RWPE1 (cell line): ENCODE results near the gene RNF38.
A peak's percentile ranks its signal among the peaks of the same experiment; 100 is the strongest.
"Not testable (repeated sequence)": the region's sequence is repeated elsewhere in the genome, so short reads cannot be mapped to it uniquely, and the experiment has no call there.

Experiments
- CTCF ChIA-PET: fragments of 350-600 bp; sonication (Branson Sonifier 250); formaldehyde crosslinking; extraction: SDS; loops from one replicate; lab custom pipeline; 2021; lab: Yijun Ruan, JAX
- POLR2A ChIA-PET: fragments of 400-600 bp; formaldehyde crosslinking; extraction: SDS; loops from one replicate; lab custom pipeline; 2020; ENCODE audit warnings: antibody characterized with exemption; ENCODE audit not compliant: low non-redundant PET; lab: Yijun Ruan, JAX
- DNase-seq: peaks from one replicate; pipeline ENCODE4 v3.0.0; 2012; ENCODE audit warnings: low spot score
- H3K27ac ChIP-seq: fragments of 450-650 bp; 2 replicates; pipeline ENCODE4 v1.5.1; 2017
- TF ChIP-seq, protein P1 (sequence below): fragments of 450-650 bp; conservative IDR thresholded peaks from 2 replicates; pipeline ENCODE4 v1.5.1; 2017; ENCODE audit warnings: low read depth, mild to moderate bottlenecking

Gene RNF38

DNA sequence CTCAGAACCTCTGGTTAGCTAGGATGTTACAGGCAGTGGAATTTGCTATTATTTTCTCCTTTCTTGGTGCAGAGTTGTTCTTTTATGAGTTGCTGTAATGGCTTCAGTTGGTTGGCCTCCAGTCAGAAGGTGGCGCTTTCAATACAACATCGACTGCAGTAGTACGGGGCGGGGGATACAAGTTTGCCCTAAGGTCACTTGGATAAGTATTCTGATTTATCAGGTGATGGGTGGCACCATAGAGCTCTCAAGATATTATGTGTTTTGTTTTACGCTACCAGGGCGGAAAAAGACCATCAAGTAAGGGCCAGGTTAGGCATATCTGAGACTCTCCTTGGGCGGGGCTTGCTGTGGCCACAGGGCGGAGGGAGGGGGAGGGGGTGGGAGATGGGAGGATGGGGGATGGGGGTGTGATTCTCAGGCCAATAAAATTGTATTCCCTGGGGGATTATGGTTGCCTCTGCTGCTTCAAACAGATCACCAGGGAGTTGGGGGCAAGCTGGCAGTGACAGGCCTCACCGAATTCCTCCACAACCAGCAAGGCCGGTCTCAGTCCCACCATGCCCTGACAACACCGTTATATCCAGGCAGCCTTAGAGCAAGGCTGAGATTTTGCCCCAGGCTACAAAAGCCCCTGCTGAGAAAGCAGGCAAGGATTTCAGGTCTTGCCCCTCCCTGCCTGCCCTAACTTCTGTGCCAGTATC is 15.9 kb upstream of the RNF38 start:
- DNase-seq = no peak
- no peak overlapping the region for H3K27ac ChIP-seq
- TF ChIP-seq, protein P1, sequence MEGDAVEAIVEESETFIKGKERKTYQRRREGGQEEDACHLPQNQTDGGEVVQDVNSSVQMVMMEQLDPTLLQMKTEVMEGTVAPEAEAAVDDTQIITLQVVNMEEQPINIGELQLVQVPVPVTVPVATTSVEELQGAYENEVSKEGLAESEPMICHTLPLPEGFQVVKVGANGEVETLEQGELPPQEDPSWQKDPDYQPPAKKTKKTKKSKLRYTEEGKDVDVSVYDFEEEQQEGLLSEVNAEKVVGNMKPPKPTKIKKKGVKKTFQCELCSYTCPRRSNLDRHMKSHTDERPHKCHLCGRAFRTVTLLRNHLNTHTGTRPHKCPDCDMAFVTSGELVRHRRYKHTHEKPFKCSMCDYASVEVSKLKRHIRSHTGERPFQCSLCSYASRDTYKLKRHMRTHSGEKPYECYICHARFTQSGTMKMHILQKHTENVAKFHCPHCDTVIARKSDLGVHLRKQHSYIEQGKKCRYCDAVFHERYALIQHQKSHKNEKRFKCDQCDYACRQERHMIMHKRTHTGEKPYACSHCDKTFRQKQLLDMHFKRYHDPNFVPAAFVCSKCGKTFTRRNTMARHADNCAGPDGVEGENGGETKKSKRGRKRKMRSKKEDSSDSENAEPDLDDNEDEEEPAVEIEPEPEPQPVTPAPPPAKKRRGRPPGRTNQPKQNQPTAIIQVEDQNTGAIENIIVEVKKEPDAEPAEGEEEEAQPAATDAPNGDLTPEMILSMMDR = no peak
- ChIA-PET POLR2A (no interaction called here), CTCF (interaction anchor here (0.8 to 1.0 kb wide), 2 partner anchors 9 to 169 kb away, joined by 3 to 5 read pairs; no protein-coding TSS in a partner anchor)

DNA sequence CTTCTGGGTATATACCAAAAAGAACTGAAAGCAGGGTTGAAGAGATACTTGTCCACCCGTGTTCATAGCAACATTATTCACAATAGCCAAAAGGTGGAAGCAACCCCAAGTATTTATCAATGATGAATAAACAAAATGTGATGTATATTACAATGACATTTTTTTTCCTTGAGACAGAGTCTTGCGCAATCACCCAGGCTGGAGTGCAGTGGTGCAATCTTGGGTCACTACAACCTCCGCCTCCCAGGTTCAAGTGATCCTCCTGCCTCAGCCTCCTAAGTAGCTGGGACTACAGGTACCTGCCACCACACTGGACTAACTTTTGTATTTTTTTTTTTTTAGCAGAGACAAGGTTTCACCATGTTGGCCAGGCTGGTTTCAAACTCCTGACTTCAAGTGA is 11.3 kb upstream of the RNF38 start:
- POLR2A ChIA-PET, DNase-seq, CTCF ChIA-PET, H3K27ac ChIP-seq: not testable (repeated sequence)

DNA sequence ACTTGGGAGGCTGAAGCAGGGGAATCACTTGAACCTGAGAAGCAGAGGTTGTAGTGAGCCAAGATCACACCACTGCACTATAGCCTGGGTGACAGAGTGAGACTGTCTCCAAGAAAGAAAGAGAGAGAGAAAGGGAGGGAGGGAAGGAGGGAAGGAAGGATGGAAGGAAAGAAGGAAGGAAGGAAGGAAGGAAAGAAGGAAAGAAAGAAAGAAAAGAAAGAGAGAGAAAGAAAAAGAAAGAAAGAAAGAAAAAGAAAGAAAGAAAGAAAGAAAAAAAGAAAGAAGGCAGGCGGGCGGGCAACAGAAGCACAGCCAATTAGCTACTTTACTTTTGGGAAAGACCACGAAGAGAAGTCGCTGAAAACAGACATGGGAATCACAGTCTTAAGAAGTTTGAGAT is 9.0 kb upstream of the RNF38 start:
- CTCF ChIA-PET = interaction anchor here (0.6 kb wide), 3 partner anchors 45 to 198 kb away, joined by 3 to 4 read pairs (median 3); no protein-coding TSS in a partner anchor
- POLR2A ChIA-PET, H3K27ac ChIP-seq, DNase-seq: not testable (repeated sequence)

DNA sequence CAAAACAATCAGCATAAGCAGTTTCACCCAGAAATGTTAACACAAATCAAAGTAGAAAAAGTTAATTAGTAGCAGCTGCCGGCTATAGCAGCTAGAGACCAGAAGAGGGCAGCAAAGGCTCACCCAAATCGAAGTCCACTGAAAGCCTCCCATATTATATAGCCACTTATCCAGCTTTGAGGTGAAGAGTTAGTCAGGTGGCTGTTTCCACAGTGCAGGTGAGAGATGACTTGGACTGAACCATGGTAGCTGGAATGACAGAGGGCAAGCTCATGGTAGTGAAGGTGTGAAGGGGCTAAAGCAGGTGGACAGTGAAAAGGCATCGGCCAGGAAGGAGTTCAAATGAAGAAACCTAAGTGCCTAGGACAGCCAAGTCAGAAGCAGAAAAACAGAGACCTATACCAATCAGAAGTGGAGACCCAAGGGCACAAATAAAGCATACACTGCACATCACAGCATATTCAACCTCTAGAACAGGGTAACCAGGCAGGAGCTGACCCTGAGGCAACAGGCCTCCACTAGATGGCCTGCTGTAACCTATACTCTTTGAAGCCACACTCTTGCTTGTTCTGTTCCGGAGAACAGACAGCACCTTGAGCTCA is 7.2 kb upstream of the RNF38 start:
- no peak overlapping the region for H3K27ac ChIP-seq
- CTCF ChIA-PET = interaction anchor here (0.5 to 3.0 kb wide), 24 partner anchors 8 to 340 kb away, joined by 3 to 32 read pairs (median 6); no protein-coding TSS in a partner anchor
- TF ChIP-seq, protein P1 = peak; percentile 100

DNA sequence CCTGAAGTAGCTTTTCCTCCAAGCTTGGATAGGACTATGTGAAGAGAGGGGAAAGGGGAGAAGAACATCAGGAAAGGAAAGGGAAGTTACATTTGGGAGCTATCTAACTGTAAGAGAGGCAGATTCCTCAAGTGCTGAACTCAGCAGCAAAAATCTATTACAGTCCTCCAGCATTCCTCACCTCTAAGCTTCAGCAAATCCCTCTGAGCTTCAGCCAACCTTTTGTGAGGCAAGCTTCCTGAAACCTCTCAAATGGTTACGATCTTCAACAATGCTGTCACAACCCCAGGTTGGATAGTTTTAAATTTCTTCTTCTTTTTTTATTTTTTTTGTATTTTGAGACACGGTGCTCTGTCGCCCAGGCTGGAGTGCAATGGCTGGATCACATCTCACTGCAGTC is 2.5 kb upstream of the RNF38 start:
- POLR2A ChIA-PET = interaction anchor here (0.6 kb wide), 1 partner anchor 168 kb away, joined by 8 read pairs; no protein-coding TSS in a partner anchor
- TF ChIP-seq, protein P1 = no peak

More for the DNA sequence above, 7.2 kb upstream of the RNF38 start:
- POLR2A ChIA-PET = no interaction called here
- peak; percentile 63 for DNase-seq

DNA sequence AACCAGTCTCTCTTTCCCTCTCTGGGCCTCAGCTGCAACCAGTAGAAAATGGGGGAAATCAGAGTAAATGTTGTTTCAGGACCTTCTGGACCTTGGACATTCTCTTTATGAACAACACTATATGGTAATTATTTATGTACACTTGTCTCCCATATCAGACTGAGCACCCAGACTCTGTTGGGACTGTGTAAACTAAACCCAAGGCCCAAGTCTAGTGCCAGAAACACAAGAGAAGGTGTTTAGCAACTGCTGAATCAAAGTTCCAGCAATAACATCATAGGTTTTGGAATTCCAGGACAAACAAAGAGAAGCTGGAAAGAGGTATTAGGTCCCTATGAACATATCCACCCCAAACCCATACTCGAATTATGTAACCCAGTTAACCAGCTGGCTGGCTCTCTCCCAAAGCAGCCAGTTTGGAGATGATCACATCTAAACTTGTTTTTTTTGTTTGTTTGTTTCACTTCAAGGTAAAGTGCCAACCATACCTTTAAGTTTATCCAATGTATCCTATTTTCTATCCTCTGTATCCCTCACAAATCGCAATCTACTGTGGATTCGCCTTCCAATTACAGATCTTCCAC is 1.9 kb upstream of the RNF38 start:
- DNase-seq = no peak
- H3K27ac ChIP-seq = no peak overlapping the region
- POLR2A ChIA-PET = interaction anchor here (0.6 kb wide), 1 partner anchor 168 kb away, joined by 8 read pairs; no protein-coding TSS in a partner anchor
- TF ChIP-seq, protein P1 = no peak
- CTCF ChIA-PET = interaction anchor here (1.0 kb wide), 1 partner anchor 154 kb away, joined by 3 read pairs; no protein-coding TSS in a partner anchor

More for the DNA sequence above, 2.5 kb upstream of the RNF38 start:
- no peak overlapping the region for H3K27ac ChIP-seq
- CTCF ChIA-PET = interaction anchor here (1.0 kb wide), 2 partner anchors 154 to 178 kb away, joined by 3 read pairs; no protein-coding TSS in a partner anchor
- DNase-seq = no peak

DNA sequence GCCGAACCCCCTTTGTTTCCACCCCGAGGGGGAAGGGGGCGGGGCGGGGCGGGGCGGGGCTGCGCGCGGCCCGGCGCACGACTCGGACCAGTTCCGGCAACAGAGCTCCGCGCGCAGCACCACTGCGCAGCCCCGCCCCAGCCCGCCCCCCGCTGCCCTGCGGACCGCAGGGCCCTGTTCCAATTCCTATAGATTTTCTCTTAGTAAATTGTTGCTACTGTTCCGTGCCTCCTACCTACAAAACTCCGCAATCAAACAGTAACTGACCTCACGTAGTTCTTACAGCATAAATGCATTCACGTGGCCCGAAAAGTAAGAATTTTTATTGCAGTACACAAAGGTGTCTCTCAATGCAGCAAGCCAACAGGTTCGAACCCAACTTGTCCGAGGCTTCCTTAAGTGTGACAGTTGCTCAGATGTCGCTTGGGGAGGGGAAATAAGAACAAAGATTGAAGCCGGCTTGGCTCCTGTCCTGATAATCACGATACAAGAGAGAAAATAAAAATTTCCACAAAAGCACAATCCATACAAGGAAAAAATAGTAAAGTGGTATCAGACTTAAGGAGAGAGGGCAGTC is 1.2 kb upstream of the RNF38 start:
- POLR2A ChIA-PET = no interaction called here
- H3K27ac ChIP-seq = peak overlapping the region; percentile 98

More for the DNA sequence above, 1.2 kb upstream of the RNF38 start:
- TF ChIP-seq, protein P1 = no peak
- CTCF ChIA-PET = no interaction called here
- peak; percentile 93 for DNase-seq
